Neural cell (in vitro differentiated cells): Measurements from ENCODE around the gene CCDC15.

Experiments
- POLR2AphosphoS5 ChIP-seq: IDR thresholded peaks from 2 replicates; pipeline ENCODE4 v1.6.1; 2012
- TF ChIP-seq, protein P1 (sequence below): fragments of 450-650 bp; IDR thresholded peaks from 2 replicates; pipeline ENCODE4 v1.5.1; 2014; ENCODE audit warnings: antibody characterized with exemption, mild to moderate bottlenecking, moderate library complexity; ENCODE audit not compliant: poor library complexity, severe bottlenecking

DNA sequence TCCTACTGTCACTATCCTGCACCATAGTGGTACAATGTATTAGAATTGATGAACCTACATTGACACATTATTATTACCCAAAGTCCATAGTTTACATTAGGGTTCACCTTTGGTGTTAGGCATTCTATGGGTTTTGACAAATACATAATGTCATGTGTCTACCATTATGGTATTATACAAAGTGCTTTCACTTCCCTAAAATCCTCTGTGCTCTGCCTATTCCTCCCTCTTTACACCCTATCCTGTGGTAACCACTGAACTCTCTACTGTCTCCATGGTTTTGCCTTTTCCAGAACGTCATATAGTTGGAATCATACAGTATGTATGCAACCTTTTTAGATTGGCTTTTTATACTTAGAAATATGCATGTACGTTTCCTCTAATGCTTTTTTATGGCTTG is 51.5 kb downstream of the CCDC15 start:
- TF ChIP-seq, protein P1, sequence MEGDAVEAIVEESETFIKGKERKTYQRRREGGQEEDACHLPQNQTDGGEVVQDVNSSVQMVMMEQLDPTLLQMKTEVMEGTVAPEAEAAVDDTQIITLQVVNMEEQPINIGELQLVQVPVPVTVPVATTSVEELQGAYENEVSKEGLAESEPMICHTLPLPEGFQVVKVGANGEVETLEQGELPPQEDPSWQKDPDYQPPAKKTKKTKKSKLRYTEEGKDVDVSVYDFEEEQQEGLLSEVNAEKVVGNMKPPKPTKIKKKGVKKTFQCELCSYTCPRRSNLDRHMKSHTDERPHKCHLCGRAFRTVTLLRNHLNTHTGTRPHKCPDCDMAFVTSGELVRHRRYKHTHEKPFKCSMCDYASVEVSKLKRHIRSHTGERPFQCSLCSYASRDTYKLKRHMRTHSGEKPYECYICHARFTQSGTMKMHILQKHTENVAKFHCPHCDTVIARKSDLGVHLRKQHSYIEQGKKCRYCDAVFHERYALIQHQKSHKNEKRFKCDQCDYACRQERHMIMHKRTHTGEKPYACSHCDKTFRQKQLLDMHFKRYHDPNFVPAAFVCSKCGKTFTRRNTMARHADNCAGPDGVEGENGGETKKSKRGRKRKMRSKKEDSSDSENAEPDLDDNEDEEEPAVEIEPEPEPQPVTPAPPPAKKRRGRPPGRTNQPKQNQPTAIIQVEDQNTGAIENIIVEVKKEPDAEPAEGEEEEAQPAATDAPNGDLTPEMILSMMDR = no peak
- TF ChIP-seq POLR2AphosphoS5 = no peak
